NCI-H2081 (cell line): ENCODE data around the gene MAN1C1.
"Not testable (repeated sequence)": the region's sequence is repeated elsewhere in the genome, so short reads cannot be mapped to it uniquely, and the experiment has no call there.

Experiments used
- DNase-seq, 2 experiments: peaks; one replicate each; lab custom pipeline; 2025; lab: John Stamatoyannopoulos, UW

Gene MAN1C1

DNA sequence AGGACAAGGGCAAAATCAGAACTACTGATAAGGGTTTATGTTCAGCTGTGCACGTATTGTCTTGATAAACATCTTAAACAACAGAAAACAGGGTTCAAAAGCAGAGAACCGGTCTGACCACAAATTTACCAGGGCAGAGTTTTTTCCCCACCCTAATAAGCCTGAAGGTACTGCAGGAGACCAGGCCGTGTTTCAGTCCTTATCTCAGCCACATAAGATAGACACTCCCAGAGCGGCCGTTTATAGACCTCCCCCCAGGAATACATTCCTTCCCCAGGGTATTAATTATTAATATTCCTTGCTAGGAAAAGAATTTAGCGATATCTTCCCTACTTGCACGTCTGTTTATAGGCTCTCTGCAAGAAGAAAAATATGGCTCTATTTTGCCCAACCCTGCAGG is 19.6 kb downstream of the MAN1C1 start:
- DNase-seq, result not testable (repeated sequence)

DNA sequence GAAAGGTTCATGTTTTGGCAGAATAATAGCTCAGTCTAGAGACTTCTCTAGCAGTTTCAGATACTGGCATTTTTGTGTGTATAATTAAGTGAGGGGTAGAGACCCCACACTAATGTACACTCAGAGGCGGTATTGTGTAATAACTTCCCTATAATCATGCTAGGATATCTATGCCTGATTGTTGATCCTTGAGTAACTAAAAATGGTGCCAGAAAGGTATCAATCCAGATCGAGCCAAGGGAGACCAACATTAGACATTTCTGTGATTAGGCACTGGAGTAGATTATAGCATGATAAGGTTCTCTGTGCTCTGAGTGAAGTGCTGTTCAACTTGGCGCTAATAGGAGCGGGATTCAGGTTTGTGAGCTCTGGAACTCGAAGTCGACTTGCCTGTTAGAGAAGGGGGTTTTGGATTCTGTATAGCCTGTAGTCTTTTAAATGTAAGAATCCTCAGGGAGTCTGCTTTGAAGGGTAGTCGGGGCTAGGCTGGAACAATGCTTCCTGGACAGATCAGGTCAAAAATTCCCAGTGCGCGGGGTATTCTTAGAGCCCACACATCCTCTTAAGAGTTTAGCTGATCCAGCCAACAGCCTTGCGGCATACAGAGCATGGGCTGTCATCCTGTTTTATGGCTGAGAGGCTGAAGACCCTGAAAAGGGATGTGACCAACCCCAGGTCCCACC is 24.2 kb downstream of the MAN1C1 start:
- no peak for DNase-seq

DNA sequence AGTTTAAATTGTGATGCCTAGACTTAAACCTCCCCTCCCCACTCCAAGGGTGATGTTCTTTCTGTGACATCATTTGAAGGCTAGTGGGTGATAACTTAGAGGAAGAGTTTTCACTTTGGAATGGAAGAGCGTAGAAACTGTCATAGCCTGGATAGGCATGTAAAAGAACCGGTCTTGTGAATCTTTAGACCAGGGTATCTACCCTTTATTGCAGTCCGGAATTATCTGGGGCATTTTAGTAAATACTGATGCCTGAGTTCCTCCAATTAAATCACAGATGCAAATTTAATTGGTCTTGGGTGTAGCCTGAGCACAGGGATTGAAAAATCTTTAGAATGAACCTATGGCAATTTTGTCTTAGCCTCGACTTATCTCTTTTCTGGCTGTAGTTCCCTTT is 24.7 kb downstream of the MAN1C1 start:
- DNase-seq, result no peak

DNA sequence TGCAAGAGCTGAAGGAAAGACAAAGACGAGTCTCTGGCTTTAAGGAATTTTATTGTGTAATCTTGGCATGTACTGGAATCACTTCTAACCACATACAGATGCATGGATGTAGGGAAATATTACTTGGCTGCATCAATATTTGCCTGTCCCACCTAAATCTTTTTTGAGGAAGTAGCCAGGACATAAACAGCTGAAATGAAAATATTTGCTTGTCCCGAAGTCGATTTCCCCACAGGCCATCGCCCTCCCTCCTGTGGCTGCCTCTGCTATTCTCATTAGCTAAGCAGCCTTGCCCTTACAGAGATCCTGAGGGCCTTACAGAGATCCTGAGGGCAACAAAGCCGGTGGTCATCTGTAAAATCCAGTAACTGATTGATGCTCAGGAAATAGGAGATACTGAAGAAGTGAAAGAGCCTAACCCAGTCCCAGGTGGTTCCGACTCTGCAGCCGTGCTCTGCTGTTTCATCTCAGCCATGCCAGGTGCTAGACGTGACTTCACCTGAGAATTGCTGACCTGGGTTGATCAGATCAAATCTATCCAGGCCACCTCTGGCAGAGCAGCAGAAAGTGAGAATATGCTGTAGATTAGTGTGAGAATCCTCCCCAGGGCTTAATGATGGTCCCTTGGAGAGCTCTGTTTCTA is 25.5 kb downstream of the MAN1C1 start:
- DNase-seq, result no peak

DNA sequence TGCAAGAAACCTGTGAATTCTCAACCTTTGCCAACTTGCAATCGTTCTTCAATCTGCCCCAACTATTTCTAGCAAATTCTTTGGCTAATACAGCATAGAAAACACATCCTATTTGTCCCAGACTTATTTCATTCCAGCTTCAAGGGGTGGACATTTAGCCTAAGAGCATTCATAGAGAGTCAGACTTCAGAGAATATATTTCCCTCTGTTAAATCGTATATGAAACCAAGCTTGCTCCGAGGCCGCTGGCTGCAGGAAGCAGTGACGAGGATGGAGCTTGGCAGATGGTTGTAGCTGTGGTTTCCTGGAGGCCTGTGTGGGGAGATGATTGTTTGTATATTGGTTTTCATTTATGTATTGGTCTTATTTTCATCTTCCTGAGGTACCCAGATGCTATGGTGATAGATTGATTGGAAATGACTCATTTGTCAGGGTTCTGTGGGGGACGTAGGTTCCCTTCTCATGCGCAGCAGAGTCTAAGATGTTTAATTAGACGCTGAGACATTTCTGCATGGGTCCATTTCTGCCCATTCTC is 26.1 kb downstream of the MAN1C1 start:
- no peak for DNase-seq

DNA sequence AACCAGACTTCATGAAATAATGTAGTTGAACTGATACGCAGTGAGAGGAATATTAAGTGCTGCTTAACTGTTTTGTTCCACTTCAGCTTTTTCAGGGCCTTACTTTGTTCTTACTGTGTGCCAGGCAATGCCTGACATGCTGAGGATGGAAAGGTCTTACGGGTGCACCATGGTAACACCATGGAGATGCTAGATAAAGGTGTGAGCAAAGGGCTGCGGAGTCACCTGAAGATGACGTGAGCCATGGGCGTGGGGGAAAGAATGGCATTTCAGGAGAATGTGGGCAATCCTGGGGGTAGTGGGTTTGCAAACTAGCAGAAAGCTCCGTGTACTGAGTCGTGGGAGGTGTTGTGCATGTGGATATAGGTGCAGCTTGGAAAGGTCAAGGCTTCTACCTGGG is 27.3 kb downstream of the MAN1C1 start:
- no peak for DNase-seq

DNA sequence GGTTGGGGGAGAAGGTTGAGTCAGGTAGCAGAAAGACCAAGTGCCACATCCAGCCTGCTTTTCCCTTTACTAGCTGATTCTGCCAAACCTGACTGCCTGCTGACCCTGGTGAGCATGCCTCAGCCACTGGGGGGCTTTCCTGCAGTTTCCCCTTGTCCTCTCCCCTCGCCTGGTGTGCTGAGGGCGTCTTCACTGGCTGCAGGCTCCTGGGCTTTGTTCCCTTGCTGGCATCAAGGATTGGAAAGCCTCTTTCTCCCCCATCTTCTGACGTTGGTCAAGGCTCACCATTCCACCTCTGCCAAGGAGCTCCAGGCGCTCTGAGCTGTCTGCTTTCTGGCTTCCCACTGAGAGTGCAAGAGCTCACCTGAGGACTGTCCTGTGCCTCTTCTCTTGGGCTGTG is 28.4 kb downstream of the MAN1C1 start:
- DNase-seq, result no peak

DNA sequence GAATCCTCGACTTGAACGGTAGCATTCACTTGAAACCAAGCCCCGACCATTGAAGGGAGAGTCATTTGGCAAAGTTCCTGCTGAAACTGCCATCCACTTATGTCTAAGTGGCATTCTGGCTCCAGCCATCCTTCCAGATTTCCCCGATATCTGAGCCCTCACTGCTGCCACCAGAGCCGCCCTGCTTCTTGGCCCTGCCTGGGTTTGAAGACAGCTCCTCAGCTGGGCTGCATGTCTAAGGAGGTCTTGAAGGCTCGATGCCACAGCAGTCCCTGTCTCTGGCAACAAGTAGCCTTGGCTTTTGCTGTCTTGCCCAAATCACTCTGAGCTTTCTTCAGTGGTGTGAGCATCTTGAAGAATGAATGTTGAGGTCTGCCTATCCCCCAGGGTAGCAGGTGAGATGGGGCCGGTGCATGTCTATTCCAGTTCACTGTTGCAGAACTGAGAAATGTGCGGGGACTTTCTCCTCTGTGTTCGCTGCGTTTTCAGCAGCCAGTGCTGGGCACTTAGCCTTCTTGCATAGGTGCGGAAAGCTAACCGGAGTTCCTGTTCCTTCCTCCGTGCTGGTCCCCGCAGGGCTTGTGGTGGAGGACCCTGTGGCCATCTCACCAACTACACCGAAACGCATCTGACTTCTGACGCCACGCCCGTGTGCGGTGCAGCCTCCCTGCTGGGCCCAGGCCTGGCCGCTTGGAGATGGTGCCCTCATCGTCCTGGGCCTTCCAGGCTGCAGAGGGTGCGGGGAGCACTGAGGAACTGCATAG is 29.2 kb downstream of the MAN1C1 start:
- DNase-seq, result no peak

DNA sequence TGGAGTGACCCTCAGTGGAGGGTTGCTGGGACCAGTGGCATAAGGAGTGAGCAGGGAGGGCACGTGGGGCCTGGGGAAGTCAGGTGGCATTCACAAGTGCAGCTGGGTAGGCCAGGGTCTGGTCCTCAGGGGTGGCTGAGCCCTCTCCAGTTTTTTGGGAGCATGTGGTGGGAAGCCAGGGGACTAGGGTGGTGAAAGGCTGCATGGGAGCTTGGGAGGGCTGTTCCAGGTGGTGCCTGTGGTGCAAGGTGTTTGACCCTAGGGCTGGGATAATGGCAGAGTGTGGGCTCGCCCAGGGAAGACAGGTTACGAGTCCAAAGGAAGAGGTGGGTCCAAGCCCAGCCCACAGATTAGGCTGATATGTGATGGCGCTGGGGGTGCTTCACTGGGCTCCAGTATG is 30.5 kb downstream of the MAN1C1 start:
- no peak for DNase-seq

DNA sequence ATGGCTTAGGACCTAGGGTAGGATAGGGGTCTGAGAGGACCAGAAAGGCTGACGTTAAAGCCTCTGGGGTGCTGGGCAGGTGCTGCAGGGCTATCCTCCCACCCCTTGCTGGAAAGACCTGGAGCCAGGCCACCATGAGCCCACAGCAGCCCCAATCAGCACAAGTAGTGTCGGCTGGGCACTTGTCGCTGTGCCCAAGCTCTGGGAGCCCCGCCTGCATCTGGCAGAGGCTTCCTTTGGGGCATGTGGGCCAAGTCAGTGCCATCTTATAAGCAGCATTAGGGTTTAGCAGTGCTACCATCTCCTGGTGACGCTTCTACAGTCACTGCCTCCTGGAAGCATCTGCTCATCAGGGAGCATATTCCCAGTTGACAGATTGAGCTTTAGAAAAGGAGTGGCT is 31.3 kb downstream of the MAN1C1 start:
- no peak for DNase-seq

DNA sequence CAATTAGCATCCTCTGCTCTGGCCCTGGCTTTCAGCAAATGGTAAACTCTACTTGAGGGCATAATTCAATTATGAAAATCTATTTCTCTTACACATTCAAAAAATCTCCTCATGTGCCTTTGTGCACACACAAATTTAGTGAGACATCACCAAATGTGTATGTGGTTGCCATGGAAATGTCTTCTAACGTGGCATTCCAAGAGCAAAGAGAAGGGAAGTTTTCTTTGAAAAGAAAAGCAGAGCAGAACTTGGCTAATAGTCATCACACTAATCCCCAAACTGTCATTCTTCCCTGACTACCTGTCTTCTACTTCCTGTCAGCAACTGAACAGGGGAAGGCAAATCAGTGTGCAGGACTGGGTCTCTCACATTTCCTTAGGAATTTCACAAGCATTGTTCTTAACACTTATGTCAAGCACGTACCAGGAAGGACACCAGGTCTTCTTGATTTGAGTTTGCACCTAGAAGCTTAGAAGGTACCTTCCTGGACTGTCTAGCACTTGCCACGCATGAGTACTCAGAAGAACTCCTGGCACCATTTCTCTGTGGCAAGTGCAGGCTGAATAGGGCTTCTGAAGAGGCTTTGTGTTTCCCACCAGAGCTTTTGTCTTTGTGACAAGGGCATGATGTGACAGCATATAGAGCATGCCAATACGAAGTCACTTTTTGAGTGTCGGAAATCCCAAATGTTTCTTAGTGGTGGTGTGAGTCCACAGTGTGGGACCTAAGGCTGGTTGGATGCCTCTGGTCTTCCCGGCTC is 32.3 kb downstream of the MAN1C1 start:
- DNase-seq, result no peak

DNA sequence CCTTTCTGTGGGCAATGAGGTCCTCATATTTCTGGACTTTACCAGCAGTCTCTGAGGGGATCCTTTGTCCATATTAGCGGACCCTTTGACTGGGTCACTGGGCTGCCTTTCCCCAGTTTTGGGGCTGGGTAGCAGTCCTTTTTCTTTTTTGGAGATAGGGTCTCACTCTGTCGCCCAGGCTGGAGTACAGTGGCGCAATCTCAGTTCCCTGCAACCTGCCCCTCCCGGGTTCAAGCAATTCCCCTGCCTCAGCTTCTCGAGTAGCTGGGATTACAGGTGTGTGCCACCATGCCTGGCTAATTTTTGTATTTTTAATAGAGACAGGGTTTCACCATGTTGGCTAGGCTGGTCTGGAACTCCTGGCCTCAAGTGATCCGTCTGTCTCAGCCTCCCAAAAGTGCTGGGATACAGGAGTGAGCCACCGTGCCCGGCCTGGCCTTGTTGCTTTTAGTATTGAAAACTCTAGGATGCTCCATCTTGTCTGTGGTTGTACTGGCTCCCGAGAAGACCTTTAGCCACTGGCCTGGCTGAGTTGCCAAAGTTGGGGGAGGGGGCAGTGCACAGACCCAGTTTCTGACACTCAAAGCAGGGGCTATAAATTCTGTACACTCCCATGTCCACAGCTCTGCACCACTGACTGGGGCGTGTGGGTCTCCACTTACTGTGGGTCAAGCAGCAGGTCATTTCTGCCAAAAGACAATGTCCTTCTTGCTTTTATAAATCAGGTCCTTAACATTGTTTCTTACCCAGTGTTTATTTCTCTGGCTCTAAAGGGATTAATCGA is 33.1 kb downstream of the MAN1C1 start:
- no peak for DNase-seq

DNA sequence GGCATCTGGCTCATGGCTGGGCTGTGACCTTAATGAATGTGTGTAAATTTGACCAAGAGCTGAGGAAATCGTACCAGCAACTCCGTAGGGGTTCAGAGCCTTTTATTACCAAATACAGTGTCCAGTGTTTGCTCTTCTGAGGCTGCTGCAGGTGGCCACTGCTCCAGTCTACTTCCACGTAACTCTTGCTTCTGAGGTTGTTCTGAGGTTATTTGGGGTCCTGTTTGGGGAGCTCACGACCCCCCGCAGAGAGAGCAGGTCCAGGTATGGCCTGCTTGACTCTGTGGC is 33.6 kb downstream of the MAN1C1 start:
- no peak for DNase-seq

DNA sequence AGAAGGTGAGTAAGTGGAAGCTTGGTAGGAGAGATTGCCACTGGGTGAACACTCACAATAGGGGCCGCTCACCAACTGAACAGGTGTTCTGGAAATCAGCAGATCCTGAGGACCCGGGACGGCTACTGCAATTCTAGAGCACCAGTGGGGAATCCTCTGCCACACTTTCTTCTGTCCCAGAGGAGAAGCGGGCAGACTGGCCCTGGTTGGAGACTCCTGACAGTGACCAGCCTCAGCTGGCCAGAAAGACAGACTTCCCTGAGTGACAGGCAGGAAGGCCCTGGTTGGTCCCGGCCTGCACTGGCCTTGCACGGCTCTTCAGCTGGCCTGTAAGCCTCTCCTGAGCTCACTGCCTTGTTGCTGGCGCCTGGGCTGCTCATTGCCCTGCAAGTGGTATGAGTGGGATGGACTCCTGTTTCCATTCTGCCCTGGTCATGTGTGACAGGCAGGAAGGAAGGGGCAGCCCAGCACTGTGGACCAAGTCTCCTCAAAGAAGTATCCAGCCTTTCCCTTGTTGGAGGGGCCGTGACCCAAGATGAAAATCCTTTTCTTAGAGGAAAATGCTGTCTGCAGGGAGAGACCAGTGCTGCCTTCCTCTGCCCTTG is 34.5 kb downstream of the MAN1C1 start:
- no peak for DNase-seq

DNA sequence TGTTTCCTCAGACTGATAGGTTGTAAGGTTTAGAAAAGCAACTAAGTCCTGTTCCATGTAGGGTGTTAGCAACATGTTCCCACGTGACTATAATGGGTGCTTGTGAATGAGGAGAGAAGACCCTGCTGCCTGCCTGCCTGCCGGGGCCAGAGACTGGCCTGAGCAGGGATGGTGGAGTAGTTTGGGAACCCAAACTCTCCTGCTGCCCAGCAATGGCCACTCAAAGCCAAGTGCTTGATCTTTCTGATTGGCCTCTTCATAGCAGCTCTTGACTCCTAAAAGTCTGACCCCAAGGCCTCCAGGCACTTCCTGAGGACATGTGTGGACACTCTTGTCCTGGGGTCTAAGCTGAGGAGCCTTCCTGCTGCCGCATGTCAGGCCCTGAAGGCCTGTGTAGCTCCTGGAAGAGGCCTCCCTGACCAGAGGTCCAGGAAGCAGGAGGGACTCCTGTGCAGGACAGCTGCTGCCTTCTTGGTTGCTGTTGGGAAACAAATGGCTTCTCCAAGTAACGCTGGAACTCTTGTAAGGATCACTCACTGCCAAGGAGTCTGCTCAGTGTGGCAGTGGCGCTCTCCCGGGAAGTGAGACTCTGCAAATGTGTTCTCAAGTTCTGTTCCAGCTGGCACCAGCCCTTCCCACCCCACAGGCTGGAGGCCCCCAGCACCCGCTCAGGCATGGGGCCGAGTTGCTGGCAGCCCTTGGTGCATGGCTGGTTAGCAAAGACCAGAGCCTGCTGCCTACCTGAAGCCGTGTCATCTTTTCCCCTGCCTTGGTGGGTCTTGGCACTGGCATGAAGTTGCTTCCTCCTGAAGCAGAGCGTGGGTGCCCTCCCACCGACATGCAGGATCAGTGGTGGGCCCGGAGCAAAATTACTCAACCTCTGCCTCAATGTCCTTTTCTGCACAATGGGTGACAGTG is 35.5 kb downstream of the MAN1C1 start:
- DNase-seq, result no peak

DNA sequence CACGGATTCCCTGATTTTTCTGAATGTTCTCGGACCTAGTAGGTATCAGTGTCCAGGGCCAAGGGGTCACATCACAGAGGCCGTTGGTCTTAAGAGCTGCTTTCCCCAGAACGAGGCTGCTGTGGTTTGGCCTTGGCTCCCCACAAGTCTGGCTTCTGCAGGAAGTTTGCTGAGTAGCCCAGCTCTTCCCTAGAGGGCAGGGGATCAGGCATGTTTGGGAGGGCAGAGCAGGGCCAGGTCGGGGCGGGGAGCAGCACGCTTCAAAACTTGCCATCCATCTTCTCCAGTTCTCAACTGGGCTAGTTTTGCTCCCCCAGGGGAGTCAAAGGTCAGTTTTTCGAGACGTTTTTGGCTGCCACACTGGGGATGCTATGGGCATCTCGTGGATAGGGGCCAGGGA is 37.0 kb downstream of the MAN1C1 start:
- DNase-seq, result no peak

DNA sequence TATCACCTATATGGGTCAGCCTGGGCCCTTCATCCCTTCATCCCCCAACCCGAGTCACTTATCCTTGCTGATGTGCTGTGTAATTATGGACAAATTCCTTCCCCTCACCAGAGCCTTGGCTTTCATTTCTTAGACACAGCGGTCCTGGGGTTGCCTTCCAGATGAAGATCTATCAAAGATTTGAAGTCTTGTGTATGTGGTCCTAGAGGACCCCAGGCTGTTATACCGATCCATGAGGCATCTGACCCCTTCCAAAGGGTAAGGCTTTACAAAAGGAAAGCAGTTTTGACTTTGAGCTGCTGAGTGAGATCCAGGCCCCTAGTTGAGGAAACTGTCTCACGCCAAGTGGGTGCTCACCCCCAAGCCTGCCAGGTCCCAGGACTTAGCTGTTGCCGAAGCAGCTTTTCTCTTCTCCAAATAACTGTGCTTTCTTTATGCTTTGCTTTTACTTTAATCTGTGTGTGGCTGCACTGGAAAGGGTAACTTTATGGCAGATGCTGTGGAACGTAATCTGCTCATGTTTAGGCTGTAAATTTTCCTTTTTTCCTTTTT is 37.6 kb downstream of the MAN1C1 start:
- no peak for DNase-seq

DNA sequence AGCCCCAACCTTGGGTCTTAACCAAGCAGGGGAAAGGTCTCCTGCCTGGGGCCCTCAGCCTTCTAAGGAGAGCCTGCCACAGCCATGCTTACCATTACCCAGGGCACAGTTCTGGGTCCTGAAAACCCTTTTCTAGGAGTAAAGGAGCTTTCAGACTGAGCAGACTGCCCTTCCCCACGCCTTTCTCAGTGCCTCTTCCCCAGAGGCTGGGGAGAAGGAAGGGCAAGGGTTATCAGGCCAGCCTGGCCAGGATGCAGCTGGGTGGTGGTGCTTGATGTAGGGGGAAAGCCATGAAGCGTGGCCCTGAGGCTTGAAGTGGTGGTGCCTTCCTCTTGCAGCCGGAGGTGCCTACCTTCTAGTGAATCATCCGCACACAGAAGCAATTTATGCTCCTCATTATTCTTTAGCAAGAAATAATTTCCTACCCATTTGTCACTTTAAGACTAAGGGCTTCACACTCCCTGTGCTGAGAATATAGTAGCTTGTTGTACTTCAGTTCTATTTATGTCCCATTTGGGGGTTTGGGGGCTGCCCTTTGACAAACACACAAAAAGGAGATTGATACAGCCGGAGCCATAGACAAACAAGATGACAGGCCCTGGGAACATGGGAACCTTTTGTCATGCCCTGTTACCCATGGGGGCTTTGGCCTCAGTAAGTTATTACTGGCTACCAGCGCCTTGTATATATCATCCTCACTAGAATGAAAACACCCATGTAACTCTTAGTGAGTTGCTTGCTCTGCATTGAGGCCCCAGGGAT is 40.7 kb downstream of the MAN1C1 start:
- DNase-seq, result no peak
